ENCODE data around the gene PTPRA. TPM values are rescaled to one million over a fixed set of nuclear protein-coding genes. Genes with fewer than 3 reads are reported as not detected.

Gene PTPRA
- total and polyA plus RNA-seq, 3 experiments from 2014 or later = 51.6 to 57.8 (median 56.9) TPM

DNA sequence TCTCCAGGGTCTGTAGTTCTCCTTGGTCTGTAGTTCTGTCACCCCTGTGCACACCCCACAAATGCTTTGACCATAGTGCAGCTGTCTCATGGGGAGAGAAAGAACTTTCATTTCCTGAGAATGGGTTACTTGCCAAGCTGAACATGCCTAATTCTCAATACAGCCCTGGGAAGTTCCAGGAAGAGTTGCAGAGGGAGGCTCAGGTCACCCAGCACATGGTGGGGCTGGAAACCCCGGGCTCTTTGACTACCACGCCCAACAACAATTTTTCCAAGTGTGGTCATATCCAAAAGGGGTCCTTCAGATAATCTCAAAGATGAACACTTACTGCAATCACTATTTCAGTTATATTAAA lies 2.2 kb upstream of the PTPRA start:
- Histone ChIP-seq H3K27me3 (ENCODE audit: insufficient read depth, low read length, poor library complexity, severe bottlenecking) (no peaks in the 10 kb centered on the region), H3K9me3 (ENCODE audit: low read length) (no peaks in the 10 kb centered on the region), H3K4me3 (ENCODE audit: low read length) (no peak overlapping the region), H3K27ac (ENCODE audit: low read depth, low read length) (peak overlapping the region; percentile 20), H3K4me1 (ENCODE audit: insufficient read depth, low read length) (peaks cover 45% of the 10 kb centered on the region), H3K36me3 (ENCODE audit: insufficient read depth, low read length) (no peaks in the 10 kb centered on the region)
- H3K36me3 Mint-ChIP-seq = peaks cover 0 to 9% (median under 1%) of the 10 kb centered on the region in 3 donors
- peak overlapping the region in 6 of 7 donors; percentile 18 to 95 (median 62) for H3K4me3 Mint-ChIP-seq
- DNase-seq = no peak
- ChIA-PET CTCF (interaction anchor here (2.3 kb wide), 1 partner anchor 12 kb away, joined by 6 read pairs; no protein-coding TSS in a partner anchor), POLR2A (interaction anchor here (1.3 kb wide), 1 partner anchor 30 kb away, joined by 6 read pairs; the partner anchor contains the start of genes PCED1A and VPS16)
- H3K9me3 Mint-ChIP-seq = no peaks in the 10 kb centered on the region
- H3K27ac Mint-ChIP-seq = peak overlapping the region in 1 of 8 donors; percentile 96
- H3K27me3 Mint-ChIP-seq = no peaks in the 10 kb centered on the region
- peaks cover 48 to 53% (median 53%) of the 10 kb centered on the region in 3 donors for H3K4me1 Mint-ChIP-seq

- Histone ChIP-seq H3K36me3 (ENCODE audit: insufficient read depth, low read length) (no peaks in the 10 kb centered on the region), H3K4me1 (ENCODE audit: insufficient read depth, low read length) (peaks cover 45% of the 10 kb centered on the region), H3K27ac (ENCODE audit: low read depth, low read length) (peak overlapping the region; percentile 76), H3K9me3 (ENCODE audit: low read length) (no peaks in the 10 kb centered on the region), H3K4me3 (ENCODE audit: low read length) (peak overlapping the region; percentile 97), H3K27me3 (ENCODE audit: insufficient read depth, low read length, poor library complexity, severe bottlenecking) (no peaks in the 10 kb centered on the region)
- H3K36me3 Mint-ChIP-seq = peaks cover 0 to 9% (median 2%) of the 10 kb centered on the region in 3 donors
- CTCF ChIA-PET = interaction anchor here (1.3 to 2.3 kb wide), 3 partner anchors 13 to 73 kb away, joined by 3 to 6 read pairs (median 4); no protein-coding TSS in a partner anchor
- peak in 2 of 5 donors; percentile 20 to 62 for DNase-seq
- no peaks in the 10 kb centered on the region for H3K27me3 Mint-ChIP-seq
- H3K9me3 Mint-ChIP-seq = no peaks in the 10 kb centered on the region
- peak overlapping the region in 6 of 8 donors; percentile 29 to 96 (median 68) for H3K27ac Mint-ChIP-seq
- peak overlapping the region; percentile 90 to 95 (median 94) for H3K4me3 Mint-ChIP-seq
- peaks cover 52 to 54% (median 53%) of the 10 kb centered on the region in 3 donors for H3K4me1 Mint-ChIP-seq
- POLR2A ChIA-PET = interaction anchor here (0.9 to 1.4 kb wide), 4 partner anchors 18 to 219 kb away, joined by 3 to 10 read pairs (median 7); partner anchors contain the start of genes NOP56, PCED1A and VPS16
Observed at GRCh38 chr20:2871661-2872458, 1.4 kb upstream of the PTPRA start.

GRCh38 chr20:2872459-2873009 lies 747 bp upstream of the PTPRA start:
- no peaks in the 10 kb centered on the region for H3K27me3 ChIP-seq (ENCODE audit: insufficient read depth, low read length, poor library complexity, severe bottlenecking)
- Mint-ChIP-seq H3K27me3 (no peaks in the 10 kb centered on the region), H3K4me3 (peak overlapping the region; percentile 90 to 95 (median 94))

GRCh38 chr20:2873747-2874041 lies 413 bp downstream of the PTPRA start:
- peaks cover 46 to 55% (median 52%) of the 10 kb centered on the region in 3 donors for H3K4me1 Mint-ChIP-seq

More at GRCh38 chr20:2872459-2873009, 747 bp upstream of the PTPRA start:
- Histone ChIP-seq H3K4me3 (ENCODE audit: low read length) (peak overlapping the region; percentile 97), H3K9me3 (ENCODE audit: low read length) (no peaks in the 10 kb centered on the region), H3K36me3 (ENCODE audit: insufficient read depth, low read length) (no peaks in the 10 kb centered on the region), H3K27ac (ENCODE audit: low read depth, low read length) (peak overlapping the region; percentile 76), H3K4me1 (ENCODE audit: insufficient read depth, low read length) (peaks cover 42% of the 10 kb centered on the region)
- Mint-ChIP-seq H3K9me3 (no peaks in the 10 kb centered on the region), H3K36me3 (peaks cover 0 to 11% (median 2%) of the 10 kb centered on the region in 3 donors), H3K27ac (peak overlapping the region in 7 of 8 donors; percentile 92 to 97 (median 93)), H3K4me1 (peaks cover 49 to 54% (median 52%) of the 10 kb centered on the region in 3 donors)
- DNase-seq = peak; percentile 63 to 82 (median 68)
- CTCF ChIA-PET = interaction anchor here (0.8 to 2.3 kb wide), 5 partner anchors 11 to 73 kb away, joined by 3 to 6 read pairs (median 4); no protein-coding TSS in a partner anchor
- POLR2A ChIA-PET = interaction anchor here (0.6 to 1.4 kb wide), 5 partner anchors 13 to 220 kb away, joined by 3 to 10 read pairs (median 5); partner anchors contain the start of genes NOP56, PCED1A and VPS16

GRCh38 chr20:2874456-2874855 lies 1.2 kb downstream of the PTPRA start:
- Mint-ChIP-seq H3K4me3 (peak overlapping the region; percentile 81 to 94 (median 90)), H3K9me3 (no peaks in the 10 kb centered on the region), H3K27me3 (no peaks in the 10 kb centered on the region), H3K27ac (peak overlapping the region; percentile 37 to 81 (median 72)), H3K36me3 (peaks cover 0 to 12% (median 5%) of the 10 kb centered on the region in 3 donors), H3K4me1 (peaks cover 50 to 61% (median 58%) of the 10 kb centered on the region in 3 donors)
- H3K4me1 ChIP-seq (ENCODE audit: insufficient read depth, low read length) = peaks cover 39% of the 10 kb centered on the region
- H3K27me3 ChIP-seq (ENCODE audit: insufficient read depth, low read length, poor library complexity, severe bottlenecking) = no peaks in the 10 kb centered on the region
- peak overlapping the region; percentile 83 for H3K4me3 ChIP-seq (ENCODE audit: low read length)
- CTCF ChIA-PET = no interaction called here
- peak overlapping the region; percentile 76 for H3K27ac ChIP-seq (ENCODE audit: low read depth, low read length)
- POLR2A ChIA-PET = no interaction called here
- no peaks in the 10 kb centered on the region for H3K36me3 ChIP-seq (ENCODE audit: insufficient read depth, low read length)
- DNase-seq = no peak
- no peaks in the 10 kb centered on the region for H3K9me3 ChIP-seq (ENCODE audit: low read length)

More at GRCh38 chr20:2873747-2874041, 413 bp downstream of the PTPRA start:
- Mint-ChIP-seq H3K4me3 (peak overlapping the region; percentile 87 to 94 (median 92)), H3K36me3 (peaks cover 0 to 12% (median 2%) of the 10 kb centered on the region in 3 donors), H3K27me3 (no peaks in the 10 kb centered on the region), H3K9me3 (no peaks in the 10 kb centered on the region), H3K27ac (peak overlapping the region; percentile 37 to 81 (median 72))
- no peaks in the 10 kb centered on the region for H3K9me3 ChIP-seq (ENCODE audit: low read length)
- CTCF ChIA-PET = interaction anchor here (1.2 to 1.5 kb wide), 2 partner anchors 9 to 75 kb away, joined by 3 to 4 read pairs; no protein-coding TSS in a partner anchor
- no peaks in the 10 kb centered on the region for H3K27me3 ChIP-seq (ENCODE audit: insufficient read depth, low read length, poor library complexity, severe bottlenecking)
- DNase-seq = peak; percentile 62 to 79 (median 69)
- peaks cover 39% of the 10 kb centered on the region for H3K4me1 ChIP-seq (ENCODE audit: insufficient read depth, low read length)
- H3K4me3 ChIP-seq (ENCODE audit: low read length) = peak overlapping the region; percentile 83
- POLR2A ChIA-PET = interaction anchor here (0.9 to 1.4 kb wide), 2 partner anchors 14 to 33 kb away, joined by 3 to 8 read pairs; partner anchors contain the start of genes PCED1A and VPS16
- peak overlapping the region; percentile 76 for H3K27ac ChIP-seq (ENCODE audit: low read depth, low read length)
- no peaks in the 10 kb centered on the region for H3K36me3 ChIP-seq (ENCODE audit: insufficient read depth, low read length)

DNA sequence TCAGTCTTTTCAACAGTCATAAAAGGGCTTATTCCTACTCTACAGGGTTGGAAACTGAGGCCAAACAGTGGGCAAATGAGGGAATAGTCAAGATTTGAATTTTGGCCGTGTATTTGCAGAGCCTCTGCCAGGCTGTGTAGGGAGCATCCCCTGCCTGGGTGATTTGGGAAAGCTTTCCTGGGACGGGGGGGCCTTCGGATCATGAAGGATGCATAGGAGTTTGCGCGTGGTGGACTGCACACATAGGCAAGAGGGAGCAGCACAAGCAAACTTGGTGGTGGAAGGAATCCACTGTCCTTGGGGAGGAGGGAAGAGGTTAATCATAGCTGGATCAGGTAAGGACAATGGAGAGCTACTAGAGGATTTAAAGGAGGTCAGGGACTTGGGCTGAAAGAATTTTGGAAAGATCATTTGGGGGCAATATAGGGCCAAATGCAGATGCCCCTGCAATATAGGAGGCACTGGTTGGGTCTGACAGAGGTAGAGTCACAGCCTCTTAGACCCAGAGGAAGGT lies 2.5 kb downstream of the PTPRA start:
- CTCF ChIA-PET = interaction anchor here (1.0 kb wide), 1 partner anchor 9 kb away, joined by 3 read pairs; no protein-coding TSS in a partner anchor
- Histone ChIP-seq H3K27ac (ENCODE audit: low read depth, low read length) (no peak overlapping the region), H3K9me3 (ENCODE audit: low read length) (no peaks in the 10 kb centered on the region), H3K4me1 (ENCODE audit: insufficient read depth, low read length) (peaks cover 38% of the 10 kb centered on the region), H3K4me3 (ENCODE audit: low read length) (no peak overlapping the region), H3K27me3 (ENCODE audit: insufficient read depth, low read length, poor library complexity, severe bottlenecking) (no peaks in the 10 kb centered on the region), H3K36me3 (ENCODE audit: insufficient read depth, low read length) (no peaks in the 10 kb centered on the region)
- POLR2A ChIA-PET = no interaction called here
- peaks cover 57 to 73% (median 67%) of the 10 kb centered on the region in 3 donors for H3K4me1 Mint-ChIP-seq
- H3K27ac Mint-ChIP-seq = peak overlapping the region in 6 of 8 donors; percentile 29 to 87 (median 37)
- no peaks in the 10 kb centered on the region for H3K27me3 Mint-ChIP-seq
- peak overlapping the region; percentile 38 to 94 (median 62) for H3K4me3 Mint-ChIP-seq
- H3K36me3 Mint-ChIP-seq = peaks cover 0 to 18% (median 5%) of the 10 kb centered on the region in 3 donors
- H3K9me3 Mint-ChIP-seq = no peaks in the 10 kb centered on the region
- DNase-seq = no peak

DNA sequence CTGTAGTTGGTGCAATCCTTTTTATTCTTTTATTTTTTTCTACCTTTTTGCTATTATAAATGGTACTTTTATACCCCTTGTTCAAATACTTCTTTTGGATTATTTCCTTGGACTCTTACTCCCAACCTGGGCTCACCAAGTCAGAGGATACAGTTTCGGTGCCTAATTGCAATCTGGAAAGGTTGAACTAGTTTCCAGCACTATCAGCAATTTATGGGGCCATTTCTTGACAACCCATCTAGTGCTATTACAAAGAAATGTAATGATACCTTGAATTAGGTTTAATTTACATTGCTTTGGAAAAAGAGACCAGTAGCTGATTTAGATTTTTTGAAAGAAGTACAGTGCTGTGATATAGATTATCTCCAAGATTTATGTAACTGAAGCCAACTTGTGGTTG lies 5.2 kb downstream of the PTPRA start:
- H3K36me3 Mint-ChIP-seq = peaks cover 0 to 17% (median 5%) of the 10 kb centered on the region in 3 donors
- no peak overlapping the region for H3K4me3 ChIP-seq (ENCODE audit: low read length)
- ChIA-PET POLR2A (no interaction called here), CTCF (interaction anchor here (1.0 to 2.1 kb wide), 2 partner anchors 17 to 126 kb away, joined by 3 to 4 read pairs; no protein-coding TSS in a partner anchor)
- no peaks in the 10 kb centered on the region for H3K36me3 ChIP-seq (ENCODE audit: insufficient read depth, low read length)
- no peaks in the 10 kb centered on the region for H3K27me3 Mint-ChIP-seq
- peaks cover 23% of the 10 kb centered on the region for H3K4me1 ChIP-seq (ENCODE audit: insufficient read depth, low read length)
- peak overlapping the region in 2 of 8 donors; percentile 5 to 23 for H3K27ac Mint-ChIP-seq
- no peaks in the 10 kb centered on the region for H3K9me3 Mint-ChIP-seq
- DNase-seq = no peak
- no peaks in the 10 kb centered on the region for H3K9me3 ChIP-seq (ENCODE audit: low read length)
- peaks cover 54 to 77% (median 70%) of the 10 kb centered on the region in 3 donors for H3K4me1 Mint-ChIP-seq
- no peak overlapping the region for H3K4me3 Mint-ChIP-seq
- H3K27ac ChIP-seq (ENCODE audit: low read depth, low read length) = no peak overlapping the region
- H3K27me3 ChIP-seq (ENCODE audit: insufficient read depth, low read length, poor library complexity, severe bottlenecking) = no peaks in the 10 kb centered on the region

Data from CD8-positive, alpha-beta memory T cell (primary cell).